GM19395 (cell line): ENCODE results near the gene CABP7.

ENCODE experiments used
- ATAC-seq: cut with Tn5 transposase; IDR thresholded peaks from one replicate; pipeline ENCODE4 v1.9.1; 2021; ENCODE audit warnings: mild to moderate bottlenecking, moderate library complexity; ENCODE audit not compliant: unreplicated experiment

The CABP7 gene

DNA sequence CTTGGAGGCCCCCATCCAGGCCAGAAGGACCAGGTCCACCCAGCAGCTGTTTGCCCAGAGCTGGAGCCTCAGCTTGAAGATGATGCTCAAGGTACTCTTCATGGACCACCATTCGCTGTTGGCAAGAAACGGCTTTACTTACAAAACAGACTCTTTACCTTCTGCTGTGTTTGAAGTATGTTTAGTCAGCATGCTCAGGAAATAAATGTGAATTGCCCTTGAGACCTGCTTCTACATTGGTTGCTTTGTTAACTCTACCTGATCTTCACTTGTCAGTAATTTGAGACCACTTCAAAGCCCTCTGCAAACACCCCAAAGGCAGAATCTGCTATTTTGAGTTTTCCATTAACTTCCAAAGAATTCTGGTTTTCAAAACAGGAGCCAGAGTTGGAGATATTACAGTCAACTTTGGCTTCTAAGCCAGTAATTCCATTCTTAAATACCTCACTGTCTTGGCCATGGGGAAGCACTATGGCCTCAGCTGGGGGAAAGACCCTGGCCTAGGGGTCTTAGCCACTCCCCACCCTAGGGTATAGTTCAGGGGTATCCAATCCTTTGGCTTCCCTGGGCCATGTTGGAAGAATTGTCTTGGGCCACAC is 50.0 kb downstream of the CABP7 start:
- ATAC-seq: no peak

DNA sequence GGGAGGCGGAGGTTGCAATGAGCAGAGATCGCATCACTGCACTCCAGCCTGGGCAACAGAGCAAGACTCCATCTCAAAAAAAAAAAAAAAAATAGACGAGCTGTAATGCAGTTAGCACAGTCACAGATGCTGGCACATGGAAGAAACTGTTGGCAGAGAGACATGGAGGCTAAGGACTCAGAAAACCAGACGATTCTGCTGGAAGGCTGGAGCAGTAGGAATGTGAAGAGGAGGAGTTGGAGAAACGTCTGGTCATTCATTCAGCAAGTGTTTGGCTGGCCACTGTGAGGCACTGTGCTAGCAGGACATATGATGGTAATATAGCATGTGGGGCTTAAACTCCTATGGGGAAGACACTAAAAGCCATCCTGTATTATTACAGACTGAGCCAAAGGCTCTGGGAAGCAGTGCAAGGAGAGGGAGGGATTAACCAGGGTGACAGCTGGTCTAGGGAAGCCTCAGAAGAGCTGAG is 52.4 kb downstream of the CABP7 start:
- ATAC-seq: no peak

DNA sequence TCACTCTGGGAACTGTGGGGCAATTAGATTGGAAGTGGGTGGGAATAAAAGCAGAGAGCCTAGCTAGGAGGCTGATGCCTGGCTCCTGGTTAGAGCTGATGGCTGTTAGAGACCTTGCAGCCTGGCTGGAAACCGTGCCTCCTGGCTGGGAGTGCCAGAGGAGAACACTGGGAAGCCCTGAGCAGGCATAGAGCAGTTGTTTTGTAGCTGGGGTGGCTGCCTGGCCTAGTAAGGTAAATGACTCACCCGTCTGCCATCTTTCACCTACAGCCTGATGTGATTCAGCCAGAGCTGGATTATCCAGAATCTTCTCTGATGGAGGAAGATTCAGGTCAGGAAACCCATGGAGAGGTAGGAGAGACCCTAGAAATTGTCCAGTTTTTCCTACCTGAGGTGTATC is 53.4 kb downstream of the CABP7 start:
- ATAC-seq: no peak

DNA sequence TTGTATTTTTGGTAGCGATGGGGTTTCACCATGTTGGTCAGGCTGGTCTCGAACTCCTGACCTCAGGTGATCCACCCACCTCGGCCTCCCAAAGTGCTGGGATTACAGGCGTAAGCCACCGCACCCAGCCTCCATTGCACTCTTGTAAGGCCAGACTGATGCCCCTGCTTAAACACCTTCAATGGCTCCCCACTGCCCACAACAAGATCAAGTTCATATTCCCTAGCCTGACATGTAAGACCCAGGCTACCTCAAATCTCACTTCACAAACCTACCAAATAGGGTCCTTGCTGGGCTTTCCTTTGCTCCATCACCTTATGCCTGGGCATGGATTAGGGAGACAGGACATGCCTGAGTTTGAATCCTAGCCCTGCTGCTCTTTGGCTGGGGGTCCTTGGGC is 60.4 kb downstream of the CABP7 start:
- ATAC-seq: no peak

DNA sequence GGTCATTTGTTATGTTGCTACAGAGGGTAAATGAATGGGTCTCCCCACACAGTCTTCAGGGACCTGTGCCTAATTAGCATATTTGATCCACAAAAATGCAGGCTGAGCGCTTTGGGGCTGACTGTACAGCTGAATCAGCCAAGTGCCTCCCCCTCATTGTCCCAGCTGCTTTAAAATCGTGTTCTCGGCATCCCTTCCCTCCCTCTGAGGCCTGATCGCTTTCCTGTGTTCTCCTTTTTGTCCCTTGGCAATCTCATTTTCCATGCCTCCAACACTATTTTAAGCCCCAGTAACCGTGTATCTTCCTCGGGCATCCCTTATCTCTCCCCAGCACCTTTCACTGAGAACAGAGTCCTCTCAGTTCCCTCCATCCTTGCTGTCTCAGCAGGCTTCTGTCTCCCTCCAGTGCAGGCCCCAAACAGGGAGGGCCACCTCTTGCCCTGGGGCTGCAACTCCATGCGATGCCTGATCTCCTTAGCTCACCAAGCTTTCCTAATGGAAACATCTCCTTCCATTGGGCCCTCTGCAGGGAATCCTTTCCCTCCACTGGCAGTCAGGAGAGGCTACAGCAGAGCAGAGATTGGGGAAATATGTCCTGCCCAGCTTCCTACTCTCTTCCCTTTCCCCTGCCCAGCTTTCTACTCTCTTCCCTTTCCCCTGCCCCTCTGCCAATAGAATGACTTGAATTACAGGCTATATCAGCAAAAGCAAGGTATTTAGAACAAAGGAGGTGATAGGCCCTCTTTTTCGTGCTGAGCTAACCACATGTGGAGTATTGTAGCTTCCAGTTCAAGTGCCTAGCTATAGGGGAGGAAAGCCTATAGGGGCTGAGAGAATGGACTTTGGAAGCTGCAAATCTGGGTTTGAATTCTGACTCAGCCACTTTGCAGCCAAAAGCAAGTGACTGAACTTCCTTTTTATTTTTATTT is 61.2 kb downstream of the CABP7 start:
- no peak for ATAC-seq
